Stimulated activated CD8-positive, alpha-beta memory T cell treated with anti-CD3 and anti-CD28 coated beads, Interleukin-4, amount 100 ng/mL, for 48 hours (primary cell): Measurements from ENCODE around the gene MEPE.
"Not testable (repeated sequence)": the region's sequence is repeated elsewhere in the genome, so short reads cannot be mapped to it uniquely, and the experiment has no call there.

Experiments
- DNase-seq: peaks from one replicate; pipeline ENCODE4 v3.0.0-alpha.2; 2020

MEPE gene

DNA sequence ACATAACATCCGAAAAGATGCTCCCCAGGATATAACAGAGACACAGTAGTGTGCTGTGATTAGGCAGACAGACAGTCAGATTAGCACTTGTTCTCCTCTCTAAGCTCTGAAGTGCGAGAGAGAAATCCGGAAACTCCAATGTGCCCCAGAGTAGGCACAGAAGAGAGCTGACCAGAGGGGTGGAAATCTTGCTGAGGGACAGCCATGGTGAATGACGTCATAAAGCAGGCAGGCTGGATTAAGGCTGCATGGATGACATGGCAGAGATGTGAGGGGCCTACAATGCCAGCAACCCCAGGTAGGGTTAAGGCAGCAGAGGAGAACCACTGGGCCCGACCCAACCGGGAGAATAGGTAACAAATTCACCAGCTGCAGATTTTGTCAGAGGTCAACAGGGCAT, 53.3 kb downstream of the MEPE start:
- no peak for DNase-seq

DNA sequence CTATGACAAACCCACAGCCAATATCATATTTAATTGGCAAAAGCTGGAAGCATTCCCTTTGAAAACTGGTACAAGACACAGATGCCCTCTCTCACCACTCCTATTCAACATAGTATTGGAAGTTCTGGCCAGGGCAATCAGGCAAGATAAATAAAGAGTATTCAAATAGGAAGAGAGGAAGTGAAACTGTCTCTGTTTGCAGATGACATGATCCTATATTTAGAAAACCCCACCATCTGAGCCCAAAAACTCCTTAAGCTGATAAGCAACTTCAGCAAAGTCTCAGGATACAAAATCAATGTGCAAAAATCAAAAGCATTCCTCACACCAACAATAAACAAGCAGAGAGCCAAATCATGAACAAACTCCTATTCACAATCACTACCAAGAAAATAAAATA, 58.0 kb downstream of the MEPE start:
- not testable (repeated sequence) for DNase-seq

DNA sequence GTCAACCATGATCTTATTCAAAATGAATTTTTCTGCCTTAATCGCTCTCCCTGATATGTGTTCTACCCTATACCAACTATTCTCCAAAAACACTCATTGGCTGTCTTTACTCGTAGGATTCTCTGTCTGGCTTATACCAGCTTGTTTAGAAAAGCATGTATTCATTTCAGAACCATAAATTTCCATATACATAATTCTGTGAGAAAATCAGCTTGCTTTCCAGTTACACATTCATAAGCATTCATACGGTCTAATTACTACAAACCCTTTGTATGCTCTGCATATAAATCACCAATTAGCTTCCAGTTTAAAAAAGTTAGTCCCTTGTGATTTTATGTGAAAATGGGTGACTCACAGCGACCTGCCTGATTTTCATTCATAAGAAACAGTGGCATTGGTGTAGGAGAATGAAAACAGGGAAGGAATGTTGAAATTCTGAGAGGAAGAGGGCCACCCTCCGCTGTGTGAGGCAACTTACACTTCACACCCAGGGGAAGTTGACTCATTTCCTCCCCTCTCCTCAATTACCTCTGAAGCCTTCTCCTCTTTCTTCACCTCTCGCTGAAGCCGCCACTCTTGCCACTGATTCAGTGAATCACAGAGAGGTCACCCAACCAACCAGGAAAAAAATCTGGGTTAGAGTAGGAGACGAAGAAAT, 63.3 kb downstream of the MEPE start:
- DNase-seq, result peak; percentile 42
